SW480 (cell line): ENCODE measurements around the gene RGCC.
"Not testable (repeated sequence)": the region's sequence is repeated elsewhere in the genome, so short reads cannot be mapped to it uniquely, and the experiment has no call there.

Source experiments
- DNase-seq: peaks from one replicate; pipeline ENCODE4 v3.0.0-alpha.2; 2016; ENCODE audit warnings: low spot score

RGCC gene

GRCh38 chr13:41490371-41491015, 33.1 kb downstream of the RGCC start:
- DNase-seq, result no peak

- DNase-seq, result no peak
These were observed 34.1 kb downstream of the RGCC start for GRCh38 chr13:41491436-41491835.

- DNase-seq, result no peak
These were observed 35.3 kb downstream of the RGCC start for GRCh38 chr13:41492432-41493260.

- DNase-seq, result no peak
These were observed 36.9 kb downstream of the RGCC start for GRCh38 chr13:41494202-41494601.

GRCh38 chr13:41495044-41495443, 37.7 kb downstream of the RGCC start:
- DNase-seq, result no peak

- DNase-seq, result no peak
These were observed 39.3 kb downstream of the RGCC start for GRCh38 chr13:41496420-41497234.

GRCh38 chr13:41497436-41497835, 40.1 kb downstream of the RGCC start:
- peak; percentile 75 for DNase-seq

GRCh38 chr13:41499452-41499851, 42.1 kb downstream of the RGCC start:
- DNase-seq, result no peak

GRCh38 chr13:41500511-41500910, 43.2 kb downstream of the RGCC start:
- peak; percentile 62 for DNase-seq

- no peak for DNase-seq
These were observed 43.9 kb downstream of the RGCC start for GRCh38 chr13:41501281-41501680.

- no peak for DNase-seq
These were observed 44.7 kb downstream of the RGCC start for GRCh38 chr13:41502031-41502430.

GRCh38 chr13:41502673-41503072, 45.3 kb downstream of the RGCC start:
- DNase-seq, result peak; percentile 27

- no peak for DNase-seq
These were observed 46.0 kb downstream of the RGCC start for GRCh38 chr13:41503356-41503755.

GRCh38 chr13:41504657-41505056, 47.3 kb downstream of the RGCC start:
- not testable (repeated sequence) for DNase-seq

- DNase-seq, result peak; percentile 29
These were observed 48.0 kb downstream of the RGCC start for GRCh38 chr13:41505209-41505835.

- DNase-seq, result no peak
These were observed 49.0 kb downstream of the RGCC start for GRCh38 chr13:41506312-41506711.

- DNase-seq, result no peak
These were observed 52.6 kb downstream of the RGCC start for GRCh38 chr13:41509971-41510370.

- DNase-seq, result no peak
These were observed 54.5 kb downstream of the RGCC start for GRCh38 chr13:41511827-41512226.

- no peak for DNase-seq
These were observed 55.1 kb downstream of the RGCC start for GRCh38 chr13:41512441-41512840.

GRCh38 chr13:41513600-41513999, 56.2 kb downstream of the RGCC start:
- DNase-seq, result no peak

GRCh38 chr13:41514853-41515395, 57.6 kb downstream of the RGCC start:
- DNase-seq, result no peak
